GM12878 (cell line): ENCODE measurements around the gene FLVCR1.

Experiments used
- ATF2 ChIP-seq: IDR thresholded peaks from 2 replicates; pipeline ENCODE4 v1.6.1; 2012; ENCODE audit warnings: low read length, inconsistent platforms
- CTCF ChIP-seq, 3 experiments: IDR thresholded peaks in 2 of 3; conservative IDR thresholded peaks in 1 of 3; 2 replicates each; pipeline ENCODE4 v1.5.1; 2011; ENCODE audit warnings: low read depth in 3 of 3, low read length in 3 of 3, mild to moderate bottlenecking in 3 of 3, control low read depth in 2 of 3, moderate library complexity in 2 of 3, inconsistent platforms in 1 of 3, mixed read lengths in 1 of 3; ENCODE audit not compliant: control insufficient read depth in 2 of 3, insufficient read depth in 1 of 3; ENCODE audit errors: extremely low read depth in 1 of 3
- ELK1 ChIP-seq: IDR thresholded peaks from 2 replicates; pipeline ENCODE4 v1.6.1; 2012; ENCODE audit warnings: low read depth, low read length, improper control_type of control experiment
- EZH2 ChIP-seq: IDR thresholded peaks from 2 replicates; pipeline ENCODE4 v1.6.1; 2012; ENCODE audit warnings: low read depth, mild to moderate bottlenecking, control low read depth, inconsistent platforms, low read length, borderline replicate concordance; ENCODE audit not compliant: control insufficient read depth
- FOXM1 ChIP-seq: IDR thresholded peaks from 2 replicates; pipeline ENCODE4 v1.6.1; 2012; ENCODE audit warnings: low read depth, mild to moderate bottlenecking, inconsistent platforms, low read length, moderate library complexity
- GABPA ChIP-seq: IDR thresholded peaks from 2 replicates; pipeline ENCODE4 v1.6.1; 2014; ENCODE audit warnings: antibody characterized with exemption, low read depth, mild to moderate bottlenecking, inconsistent platforms
- MAX ChIP-seq: IDR thresholded peaks from 2 replicates; pipeline ENCODE4 v1.6.1; 2012; ENCODE audit warnings: low read depth, low read length, improper control_type of control experiment
- POLR2A ChIP-seq: IDR thresholded peaks from 2 replicates; pipeline ENCODE4 v1.6.1; 2011; ENCODE audit warnings: low read depth, mild to moderate bottlenecking, low read length
- POLR2AphosphoS2 ChIP-seq: IDR thresholded peaks from 2 replicates; pipeline ENCODE4 v1.6.1; 2011; ENCODE audit warnings: low read depth, mild to moderate bottlenecking, low read length, improper control_type of control experiment, moderate library complexity
- REST ChIP-seq: IDR thresholded peaks from 2 replicates; pipeline ENCODE4 v1.6.1; 2012; ENCODE audit warnings: mild to moderate bottlenecking, low read depth, low read length
- SUZ12 ChIP-seq: fragments of 200-600 bp; sonication (generic); IDR thresholded peaks from one replicate; pipeline ENCODE4 v1.6.1; 2018; ENCODE audit warnings: antibody characterized with exemption, mild to moderate bottlenecking; ENCODE audit not compliant: unreplicated experiment
- USF1 ChIP-seq: IDR thresholded peaks from 2 replicates; pipeline ENCODE4 v1.6.1; 2011; ENCODE audit warnings: borderline replicate concordance, low read depth, mild to moderate bottlenecking, moderate library complexity, mixed read lengths, low read length; ENCODE audit not compliant: insufficient read depth; ENCODE audit errors: extremely low read length
- ZBTB33 ChIP-seq: fragments of 450-650 bp; IDR thresholded peaks from 2 replicates; pipeline ENCODE4 v1.6.1; 2017; ENCODE audit warnings: mild to moderate bottlenecking
- ZNF24 ChIP-seq: fragments of 450-650 bp; IDR thresholded peaks from 2 replicates; pipeline ENCODE4 v1.6.1; 2017; ENCODE audit warnings: antibody characterized with exemption, mild to moderate bottlenecking

GRCh38 chr1:212908971-212909370 lies 50.9 kb downstream of the FLVCR1 start:
- no peak for TF ChIP-seq FOXM1
- no peak for TF ChIP-seq EZH2
- no peak for TF ChIP-seq ZBTB33
- TF ChIP-seq ATF2 = no peak
- no peak for TF ChIP-seq CTCF (IDR thresholded peaks at IDR 0.05 in 2 of 3, conservative IDR thresholded peaks at IDR 0.05 in 1 of 3; ENCODE audit: control insufficient read depth in 2 of 3, extremely low read depth in 1 of 3, insufficient read depth in 1 of 3, low read depth in 3 of 3, low read length in 3 of 3)
- TF ChIP-seq GABPA = no peak
- no peak for TF ChIP-seq POLR2AphosphoS2
- TF ChIP-seq REST = no peak
- TF ChIP-seq USF1 = no peak
- TF ChIP-seq SUZ12 = no peak
- no peak for TF ChIP-seq POLR2A
- TF ChIP-seq MAX = no peak
- no peak for TF ChIP-seq ELK1
- no peak for TF ChIP-seq ZNF24
